Fibroblast of mammary gland (primary cell): Measurements from ENCODE around the gene OR6M1.

Source experiments
- DNase-seq: peaks from one replicate; pipeline ENCODE4 v3.0.0-alpha.2; 2010; ENCODE audit warnings: low read depth
- H3K4me3 ChIP-seq: 2 replicates; pipeline ENCODE4 v1.5.1; 2011; ENCODE audit warnings: low read depth, mild to moderate bottlenecking, low read length, moderate library complexity; ENCODE audit not compliant: control insufficient read depth
- CTCF ChIP-seq: conservative IDR thresholded peaks from 2 replicates; pipeline ENCODE4 v1.5.1; 2011; ENCODE audit warnings: low read depth, low read length, inconsistent platforms; ENCODE audit not compliant: control insufficient read depth, insufficient read depth

Gene OR6M1

DNA sequence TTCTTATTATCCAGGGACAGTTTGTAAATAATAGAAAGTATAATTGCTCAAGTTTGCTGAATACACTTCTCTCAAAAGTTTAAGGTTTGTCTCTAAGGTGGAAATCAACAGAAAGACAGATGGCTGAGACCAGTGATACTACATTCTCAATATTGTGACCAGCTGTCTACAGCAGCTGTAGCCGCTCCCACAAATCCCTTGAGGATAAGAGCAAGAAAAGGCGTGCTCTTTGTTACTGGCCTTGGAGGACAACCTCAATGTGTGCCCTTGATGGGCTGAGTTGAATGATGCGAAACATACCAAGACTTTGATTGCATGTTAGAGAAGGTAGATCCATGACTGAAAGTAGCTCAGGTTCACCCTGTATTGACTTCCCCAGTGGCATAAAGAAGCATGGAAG, 6.1 kb downstream of the OR6M1 start:
- TF ChIP-seq CTCF, result no peak
- no peak for DNase-seq
- H3K4me3 ChIP-seq, result no peak overlapping the region

DNA sequence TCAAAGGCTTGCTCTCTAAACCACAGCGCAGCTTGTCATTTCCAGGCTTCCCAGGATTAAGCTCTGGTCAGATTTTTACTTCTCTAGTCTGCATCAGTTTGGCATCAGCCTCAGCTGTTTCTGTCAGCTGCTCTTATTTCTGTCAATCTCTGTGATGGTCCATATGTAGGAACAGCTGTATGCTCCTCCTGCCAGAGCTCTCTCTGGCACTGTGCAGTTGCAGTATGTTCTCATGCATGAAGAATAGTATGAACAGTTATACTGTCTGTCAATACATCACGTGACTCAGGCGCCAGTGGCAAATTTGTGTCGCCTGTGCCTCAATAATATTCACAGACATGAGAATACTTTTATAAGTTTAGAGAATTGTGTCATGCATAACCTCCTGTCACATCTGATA, 6.7 kb downstream of the OR6M1 start:
- DNase-seq, result no peak
- TF ChIP-seq CTCF, result no peak
- no peak overlapping the region for H3K4me3 ChIP-seq

DNA sequence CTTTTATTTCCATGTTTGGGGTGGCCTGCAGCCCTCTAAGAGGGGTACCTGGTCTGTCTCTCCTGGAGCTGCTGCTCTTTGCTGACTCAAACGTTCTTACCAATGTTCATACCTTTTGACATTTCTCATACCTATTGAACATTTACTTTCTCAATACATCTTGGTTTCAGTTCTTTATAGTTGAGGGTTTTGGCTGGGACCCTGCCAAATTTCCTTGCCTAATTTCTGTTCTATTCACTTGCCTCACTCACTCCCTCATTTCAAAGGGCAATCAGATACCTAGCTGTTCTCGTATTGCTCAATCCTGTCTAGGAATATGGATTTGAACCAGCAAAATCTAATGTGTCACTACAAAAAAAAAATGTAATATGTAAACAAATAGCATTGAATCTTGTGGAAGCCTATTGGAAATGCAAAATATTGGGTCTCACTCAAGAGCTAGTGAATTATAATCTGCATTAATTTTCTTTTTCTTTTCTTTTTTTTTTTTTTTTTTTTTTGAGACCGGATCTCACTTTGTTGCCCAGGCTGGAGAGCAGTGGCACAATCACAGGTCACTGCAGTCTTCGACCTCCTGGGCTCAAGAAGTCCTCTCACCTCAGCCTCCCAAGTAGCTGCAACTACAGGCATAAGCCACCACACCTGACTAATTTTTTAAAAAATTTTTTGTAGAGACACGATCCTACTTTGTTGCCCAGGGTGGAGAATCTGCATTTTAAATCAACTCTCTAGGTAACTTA, 7.5 kb downstream of the OR6M1 start:
- DNase-seq, result no peak
- H3K4me3 ChIP-seq, result no peak overlapping the region
- TF ChIP-seq CTCF, result no peak

DNA sequence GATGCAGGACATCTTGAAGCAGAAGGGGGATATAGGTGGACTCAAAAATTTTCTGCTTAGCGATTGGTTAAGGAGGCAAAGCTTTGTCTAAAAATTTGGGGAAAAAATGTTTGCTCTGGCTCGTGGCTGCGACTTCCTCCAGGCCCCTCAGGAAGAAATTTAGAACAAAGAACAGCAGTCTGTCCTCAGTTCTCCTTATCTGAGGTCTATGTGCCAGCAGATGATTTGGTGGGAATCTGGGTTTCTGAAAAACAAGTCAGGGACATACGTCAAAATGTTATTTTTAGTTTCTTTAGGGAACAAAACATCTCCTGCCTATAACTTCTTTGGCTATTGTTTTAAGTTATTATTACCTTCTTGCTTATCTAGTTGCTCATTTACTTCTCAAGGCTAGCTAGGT, 8.1 kb downstream of the OR6M1 start:
- TF ChIP-seq CTCF, result no peak
- no peak for DNase-seq
- no peak overlapping the region for H3K4me3 ChIP-seq

DNA sequence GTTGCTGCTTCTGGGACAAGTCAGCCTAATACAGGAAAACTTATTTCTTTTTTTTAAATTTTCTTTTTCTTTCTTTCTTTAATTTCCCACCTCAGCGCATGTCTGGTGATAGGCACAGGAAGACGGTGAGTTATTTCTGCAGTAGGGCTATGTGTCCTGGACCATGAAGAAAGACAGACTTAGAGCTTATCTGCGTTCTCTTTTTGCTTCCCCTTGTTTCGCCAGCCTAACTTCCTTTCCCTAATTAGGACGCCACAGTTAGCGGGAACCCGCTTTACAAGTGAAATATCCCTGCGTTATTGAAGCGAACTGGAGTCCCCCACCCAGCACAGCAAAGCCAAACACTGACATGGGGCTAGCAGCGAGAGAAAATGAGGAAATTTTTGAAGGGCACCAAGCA, 8.6 kb downstream of the OR6M1 start:
- H3K4me3 ChIP-seq, result no peak overlapping the region
- no peak for DNase-seq
- TF ChIP-seq CTCF, result no peak

DNA sequence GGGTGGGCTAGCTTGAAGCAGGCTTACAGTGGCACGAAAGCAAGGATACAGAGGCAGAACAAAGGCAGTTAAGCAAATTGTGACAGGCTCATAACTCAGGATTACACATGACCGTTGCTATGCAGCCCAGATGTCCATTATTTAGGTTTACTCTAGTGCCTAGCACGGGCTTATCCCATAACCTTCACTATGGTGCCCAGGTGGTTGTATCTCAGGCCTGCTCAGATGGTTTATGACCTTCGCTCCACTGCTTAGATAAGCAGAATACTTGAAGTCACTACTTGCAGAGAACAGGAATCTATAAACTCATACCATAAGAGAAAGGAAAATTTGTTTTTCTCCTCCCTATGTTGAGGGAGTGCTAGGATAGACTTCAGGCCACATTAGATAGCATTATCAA, 9.0 kb downstream of the OR6M1 start:
- H3K4me3 ChIP-seq, result no peak overlapping the region
- no peak for DNase-seq
- no peak for TF ChIP-seq CTCF

DNA sequence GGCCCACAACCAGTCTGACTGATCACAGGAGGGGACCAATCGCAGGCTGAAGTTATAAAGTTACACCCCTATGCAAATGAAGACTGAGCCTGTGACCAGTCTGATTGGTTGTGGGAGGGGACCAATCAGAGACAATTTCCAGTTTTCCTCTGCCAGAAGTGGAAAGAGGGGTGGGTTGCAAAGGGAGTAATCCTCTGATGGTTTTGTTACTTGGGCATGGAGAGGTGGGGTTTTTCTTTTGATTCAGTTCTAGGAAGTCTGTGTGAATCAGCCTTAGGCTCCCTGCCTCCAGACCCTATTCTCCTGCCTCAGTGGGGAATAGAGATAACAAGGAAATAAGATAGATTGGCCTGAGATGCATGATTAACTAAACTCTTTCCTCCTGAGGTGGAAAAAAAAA, 9.9 kb downstream of the OR6M1 start:
- no peak for DNase-seq
- no peak for TF ChIP-seq CTCF
- H3K4me3 ChIP-seq, result no peak overlapping the region
